Activated CD4-positive, alpha-beta T cell treated with anti-CD3 and anti-CD28 coated beads, Interleukin-2, amount 50 U/mL, for 16 hours (primary cell): Measurements from ENCODE around the gene CCDC144A.
"Not testable (repeated sequence)": the region's sequence is repeated elsewhere in the genome, so short reads cannot be mapped to it uniquely, and the experiment has no call there.

Experiments
- DNase-seq: peaks from one replicate; pipeline ENCODE4 v3.0.0-alpha.2; 2020

The CCDC144A gene

GRCh38 chr17:16758177-16758576 is 68.1 kb downstream of the CCDC144A start:
- not testable (repeated sequence) for DNase-seq

GRCh38 chr17:16768290-16769175 is 78.5 kb downstream of the CCDC144A start:
- DNase-seq = not testable (repeated sequence)

GRCh38 chr17:16772394-16773145 is 82.5 kb downstream of the CCDC144A start:
- DNase-seq = not testable (repeated sequence)

GRCh38 chr17:16773146-16773522 is 83.1 kb downstream of the CCDC144A start:
- not testable (repeated sequence) for DNase-seq

- not testable (repeated sequence) for DNase-seq
Observed at GRCh38 chr17:16787851-16788250, 97.8 kb downstream of the CCDC144A start.

- not testable (repeated sequence) for DNase-seq
Observed at GRCh38 chr17:16788889-16789536, 99.0 kb downstream of the CCDC144A start.

- DNase-seq = not testable (repeated sequence)
Observed at GRCh38 chr17:16789622-16790021, 99.6 kb downstream of the CCDC144A start.

- DNase-seq = not testable (repeated sequence)
Observed at GRCh38 chr17:16790313-16790871, 100.4 kb downstream of the CCDC144A start.

GRCh38 chr17:16794215-16794614 is 104.2 kb downstream of the CCDC144A start:
- not testable (repeated sequence) for DNase-seq

- DNase-seq = not testable (repeated sequence)
Observed at GRCh38 chr17:16795894-16796293, 105.9 kb downstream of the CCDC144A start.

- DNase-seq = not testable (repeated sequence)
Observed at GRCh38 chr17:16804851-16805250, 114.8 kb downstream of the CCDC144A start.

GRCh38 chr17:16806599-16806998 is 116.6 kb downstream of the CCDC144A start:
- DNase-seq = not testable (repeated sequence)

GRCh38 chr17:16807620-16808019 is 117.6 kb downstream of the CCDC144A start:
- DNase-seq = not testable (repeated sequence)

GRCh38 chr17:16810236-16810635 is 120.2 kb downstream of the CCDC144A start:
- not testable (repeated sequence) for DNase-seq

- DNase-seq = not testable (repeated sequence)
Observed at GRCh38 chr17:16812126-16812525, 122.1 kb downstream of the CCDC144A start.

- no peak for DNase-seq
Observed at GRCh38 chr17:16814439-16814838, 124.4 kb downstream of the CCDC144A start.

- no peak for DNase-seq
Observed at GRCh38 chr17:16817201-16817600, 127.2 kb downstream of the CCDC144A start.

- not testable (repeated sequence) for DNase-seq
Observed at GRCh38 chr17:16817940-16818339, 127.9 kb downstream of the CCDC144A start.

- no peak for DNase-seq
Observed at GRCh38 chr17:16818340-16818739, 128.3 kb downstream of the CCDC144A start.

GRCh38 chr17:16818821-16819683 is 129.0 kb downstream of the CCDC144A start:
- DNase-seq = no peak

GRCh38 chr17:16820161-16820877 is 130.3 kb downstream of the CCDC144A start:
- DNase-seq = no peak
